ENCODE results near the gene AKNA. TPM values are rescaled to one million over a fixed set of nuclear protein-coding genes. Genes with fewer than 3 reads are reported as not detected.

Gene AKNA
- total RNA-seq, 1 experiment from 2014 or later: 20.6 TPM

GRCh38 chr9:114290561-114290986 lies 97.2 kb downstream of the AKNA start (continued):
- TF ChIP-seq REST (IDR thresholded peaks at IDR 0.05; ENCODE audit: low read depth) (no peak), CBX3 (IDR thresholded peaks at IDR 0.05; ENCODE audit: low read depth) (no peak), SRF (IDR thresholded peaks at IDR 0.05; ENCODE audit: low read depth) (no peak), ZNF274 (IDR thresholded peaks at IDR 0.05; ENCODE audit: low read depth, low read length) (no peak)

- Histone ChIP-seq H3K27ac (ENCODE audit: low read depth, low read length) (no peak overlapping the region), H3K9me2 (ENCODE audit: insufficient read depth) (no peaks in the 10 kb centered on the region), H3K27me3 (ENCODE audit: insufficient read depth, low read length) (no peaks in the 10 kb centered on the region), H3K4me2 (ENCODE audit: low read length) (no peak overlapping the region), H3K4me1 (ENCODE audit: control insufficient read depth in 1 of 2, insufficient read depth in 2 of 2, low read length in 2 of 2) (no peaks in the 10 kb centered on the region), H3K4me3 (replicated peaks in 1 of 2; ENCODE audit: low read depth in 1 of 2, low read length in 2 of 2) (no peak overlapping the region), H3K9ac (ENCODE audit: low read length) (no peak overlapping the region), H2AFZ (ENCODE audit: low read depth, low read length, poor library complexity, severe bottlenecking) (no peak overlapping the region), H3K9me3 (ENCODE audit: control insufficient read depth in 1 of 2, insufficient read depth in 1 of 2, low read depth in 1 of 2, low read length in 2 of 2) (no peaks in the 10 kb centered on the region), H3K79me2 (ENCODE audit: insufficient read depth, low read length) (no peaks in the 10 kb centered on the region), H4K20me1 (ENCODE audit: insufficient read depth) (no peaks in the 10 kb centered on the region), H3K36me3 (ENCODE audit: control insufficient read depth in 1 of 2, insufficient read depth in 2 of 2, low read length in 2 of 2) (0 out of 4 replicates have a peak, but pooled peaks cover 0 to 5% of the 10 kb centered on the region in 2 experiments)
- RAD21 ChIA-PET (ENCODE audit: low non-redundant PET in 1 of 2, low total read pairs in 2 of 2, uncharacterized antibody in 2 of 2, unreplicated experiment in 2 of 2): interaction anchor here (2.4 to 2.5 kb wide), 2 partner anchors 182 to 207 kb away, joined by 16 read pairs; no protein-coding TSS in a partner anchor
- intact Hi-C loops (cut with micrococcal nuclease): loop anchor here (5.0 kb wide), 1 partner anchor 553 kb away; no protein-coding TSS in a partner anchor
- TF ChIP-seq ZBTB33 (IDR thresholded peaks at IDR 0.05; ENCODE audit: extremely low read depth, insufficient replicate concordance, low read length) (no peak), SP1 (IDR thresholded peaks at IDR 0.05; ENCODE audit: low read depth) (no peak), ELF1 (IDR thresholded peaks at IDR 0.05; ENCODE audit: borderline replicate concordance, low read depth) (no peak), FOSL1 (IDR thresholded peaks at IDR 0.05; ENCODE audit: low read depth) (no peak)
- no peak for DNase-seq (ENCODE audit: low read depth, low spot score)
- POLR2A ChIA-PET: no interaction called here
- CTCF ChIA-PET: interaction anchor here (1.5 to 5.4 kb wide), 6 partner anchors 10 to 608 kb away, joined by 8 to 120 read pairs (median 14); partner anchors contain the start of gene COL27A1
- ATAC-seq: no peak
- no TSS peak for BruUV-seq (replicated peaks)
Observed at GRCh38 chr9:114289571-114290481, 98.0 kb downstream of the AKNA start.
